Measurements from ENCODE around the gene C2orf78.

GRCh38 chr2:73764945-73765344 lies 19.0 kb upstream of the C2orf78 start:
- TF ChIP-seq CTCF (IDR thresholded peaks at IDR 0.05) = no peak
- TF ChIP-seq POLR2A (IDR thresholded peaks at IDR 0.05) = no peak

Data from right lobe of liver (tissue), 4 donors.